Activated CD4-positive, alpha-beta T cell treated with anti-CD3 and anti-CD28 coated beads for 36 hours (primary cell): ENCODE measurements around the gene GCNT3. TPM values are rescaled to one million over a fixed set of nuclear protein-coding genes. Genes with fewer than 3 reads are reported as not detected.

Experiments
- ATAC-seq: fragments of 200-7000 bp; cut with Tn5 transposase; one replicate; pipeline ENCODE4 v1.10.0; 2021; ENCODE audit warnings: mild to moderate bottlenecking, moderate library complexity
- CTCF ChIA-PET: fragments of 350-600 bp; sonication (Branson Sonifier 250); formaldehyde crosslinking; loops from one replicate; lab custom pipeline; 2021; ENCODE audit warnings: antibody characterized with exemption; lab: Charles Lee
- POLR2A ChIA-PET: fragments of 350-600 bp; sonication (Branson Sonifier 250); formaldehyde crosslinking; loops from one replicate; lab custom pipeline; 2021; ENCODE audit warnings: antibody characterized with exemption, inconsistent platforms; lab: Charles Lee
- DNase-seq: peaks from one replicate; pipeline ENCODE4 v3.0.0-alpha.2; 2020
- H3K27ac Mint-ChIP-seq: one replicate; pipeline ENCODE4 v1.8.0; 2021; ENCODE audit warnings: mixed read lengths
- H3K27me3 Mint-ChIP-seq: one replicate; pipeline ENCODE4 v1.8.0; 2021; ENCODE audit warnings: mixed read lengths
- H3K36me3 Mint-ChIP-seq: one replicate; pipeline ENCODE4 v1.8.0; 2021; ENCODE audit warnings: low read depth, mixed read lengths
- H3K4me1 Mint-ChIP-seq: one replicate; pipeline ENCODE4 v1.8.0; 2021; ENCODE audit warnings: mixed read lengths
- H3K4me3 Mint-ChIP-seq: one replicate; pipeline ENCODE4 v1.8.0; 2021; ENCODE audit warnings: mild to moderate bottlenecking, moderate library complexity, mixed read lengths
- H3K9me3 Mint-ChIP-seq: one replicate; pipeline ENCODE4 v1.8.0; 2021; ENCODE audit warnings: low read depth, mixed read lengths
- intact Hi-C, 2 experiments: fragments of 100-400 bp; cut with DNase I in 1 of 2; cut with micrococcal nuclease in 1 of 2; formaldehyde crosslinking; loops; one replicate each; pipeline versions ENCODE4 v1.14.2 to v1.15.1; 2022 to 2024; cut with DNase I, micrococcal nuclease
- total RNA-seq, 2 experiments: library from RNA; stranded (reverse); gene quantifications; one replicate each; pipeline ENCODE4 v1.2.3, GENCODE V29; 2021

GCNT3 gene
- total RNA-seq, 2 experiments from 2014 or later, result not detected

DNA sequence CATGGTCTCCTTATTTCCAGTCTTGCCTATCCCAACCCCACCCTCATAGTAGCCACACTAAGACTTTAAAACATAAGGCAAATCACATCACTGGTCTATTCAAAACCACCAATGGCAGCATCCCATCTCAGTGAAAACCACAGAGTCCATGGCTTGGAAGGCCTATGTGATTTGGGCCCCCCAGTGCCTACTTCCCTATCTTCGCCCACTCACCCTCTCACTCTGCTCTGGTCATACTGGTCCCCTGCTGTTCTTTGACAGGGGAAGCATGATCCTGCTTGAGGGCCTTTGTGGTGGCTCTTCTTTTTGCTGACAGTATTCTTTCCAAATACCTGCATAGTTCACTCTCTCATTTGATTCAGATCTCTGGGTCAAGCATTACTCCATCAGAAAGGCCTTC is 42.5 kb downstream of the GCNT3 start:
- H3K4me3 Mint-ChIP-seq, result no peak overlapping the region
- CTCF ChIA-PET, result interaction anchor here (1.0 to 1.5 kb wide), 4 partner anchors 8 to 125 kb away, joined by 3 to 5 read pairs (median 4); no protein-coding TSS in a partner anchor
- intact Hi-C loops, result loop anchor here (10.0 kb wide), 2 partner anchors 719 to 1949 kb away; partner anchors contain the start of genes POLR2M (in 1 of the 2) and SLTM (in 1 of the 2)
- H3K4me1 Mint-ChIP-seq, result peaks cover 11% of the 10 kb centered on the region
- DNase-seq (no peak), ATAC-seq (no peak)
- POLR2A ChIA-PET, result interaction anchor here (0.7 kb wide), 2 partner anchors 384 to 554 kb away, joined by 3 to 4 read pairs; no protein-coding TSS in a partner anchor
- H3K36me3 Mint-ChIP-seq, result peaks cover 25% of the 10 kb centered on the region
- no peaks in the 10 kb centered on the region for H3K27me3 Mint-ChIP-seq
- H3K27ac Mint-ChIP-seq, result no peak overlapping the region
- H3K9me3 Mint-ChIP-seq, result no peaks in the 10 kb centered on the region

DNA sequence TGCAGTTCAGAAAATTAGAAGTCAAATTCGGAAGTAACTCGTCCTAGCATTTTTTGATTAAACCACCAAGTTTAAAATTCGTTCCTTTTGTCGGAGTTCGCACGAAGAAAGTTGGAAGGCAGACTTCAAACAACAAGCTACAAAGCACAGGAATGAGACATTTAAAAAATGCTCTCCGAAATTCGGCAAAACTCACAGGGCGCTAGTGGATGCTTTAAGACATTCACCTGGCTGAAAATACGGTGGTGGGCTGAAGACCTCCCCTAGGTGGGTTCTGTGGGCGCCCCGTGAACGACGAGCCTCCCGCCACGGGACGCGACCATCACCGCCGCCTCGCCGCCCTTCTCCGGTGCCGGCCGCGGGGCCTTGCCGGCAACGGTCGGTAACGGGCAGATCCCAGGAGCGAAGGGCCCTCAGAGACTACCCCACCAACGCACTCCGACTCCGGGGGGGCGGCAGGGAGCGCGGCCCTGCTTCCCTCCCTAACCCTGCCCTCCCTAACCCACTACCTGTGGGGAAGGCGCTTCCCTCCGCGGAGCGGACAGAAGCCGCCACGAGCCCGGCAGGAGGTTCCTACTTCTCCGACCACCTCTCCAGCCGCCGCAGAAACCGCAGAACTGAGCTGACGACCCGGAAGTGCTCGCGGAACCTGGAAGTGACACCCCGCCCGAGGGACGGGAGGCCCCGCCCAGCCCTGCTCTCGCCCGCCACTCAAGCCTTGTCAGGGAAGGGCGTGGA is 45.5 kb downstream of the GCNT3 start, which contains the start of gene GTF2A2:
GTF2A2 (minus strand) TSS at position 619 of the 738 bp plus-strand sequence. CDS start 5,238 bp downstream, outside the sequence.
- H3K27ac Mint-ChIP-seq, result peak within 1 kb of the TSS; percentile 89
- ATAC-seq (peak; percentile 100), DNase-seq (peak; percentile 97)
- no peak within 1 kb of the TSS for H3K4me3 Mint-ChIP-seq
- intact Hi-C loops, result loop anchor here (1.0 to 10.0 kb wide), 7 partner anchors 32 to 1952 kb away; partner anchors contain the start of genes BNIP2 (in 2 of the 2), SLTM (in 2 of the 2), ADAM10 (in 1 of the 2) and CCNB2 (in 1 of the 2)
- POLR2A ChIA-PET, result interaction anchor here (1.4 kb wide), 1 partner anchor 31 kb away, joined by 6 read pairs; no protein-coding TSS in a partner anchor
- CTCF ChIA-PET, result interaction anchor here (0.6 to 2.1 kb wide), 6 partner anchors 15 to 625 kb away, joined by 3 to 9 read pairs (median 4); no protein-coding TSS in a partner anchor
- H3K36me3 Mint-ChIP-seq, result peaks cover 14% of the 10 kb centered on the region
- no peaks in the 10 kb centered on the region for H3K9me3 Mint-ChIP-seq
- H3K4me1 Mint-ChIP-seq, result peaks cover 10% of the 10 kb centered on the region
- H3K27me3 Mint-ChIP-seq, result no peaks in the 10 kb centered on the region

DNA sequence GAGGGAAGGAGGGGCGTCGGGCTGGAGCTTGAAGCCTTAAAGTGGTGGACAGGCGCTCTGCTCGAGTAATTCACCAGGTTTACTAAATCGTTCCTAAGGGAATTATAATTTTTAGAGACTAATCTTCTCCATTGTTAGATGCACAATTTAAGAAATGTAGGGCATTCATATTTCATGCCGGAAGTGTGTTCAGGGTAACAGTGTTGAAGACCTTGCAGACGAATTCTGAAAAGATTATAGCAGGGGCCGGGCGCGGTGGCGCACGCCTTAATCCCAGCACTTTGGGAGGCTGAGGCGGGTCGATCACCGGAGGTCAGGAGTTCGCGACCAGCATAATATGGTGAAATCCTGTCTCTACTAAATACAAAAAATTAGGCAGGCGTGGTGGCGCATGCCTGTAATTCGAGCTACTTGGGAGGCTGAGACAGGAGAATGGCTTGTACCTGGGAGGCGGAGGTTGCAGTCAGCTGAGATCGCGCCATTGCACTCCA is 46.1 kb downstream of the GCNT3 start:
- Mint-ChIP-seq H3K4me3 (no peak overlapping the region), H3K9me3 (no peaks in the 10 kb centered on the region), H3K27me3 (no peaks in the 10 kb centered on the region), H3K4me1 (peaks cover 9% of the 10 kb centered on the region), H3K36me3 (peaks cover 14% of the 10 kb centered on the region), H3K27ac (peak overlapping the region; percentile 89)
- intact Hi-C loops, result loop anchor here (1.0 to 10.0 kb wide), 7 partner anchors 32 to 1953 kb away; partner anchors contain the start of genes BNIP2 (in 2 of the 2), SLTM (in 2 of the 2), ADAM10 (in 1 of the 2) and CCNB2 (in 1 of the 2)
- ChIA-PET POLR2A (interaction anchor here (1.4 kb wide), 1 partner anchor 31 kb away, joined by 6 read pairs; no protein-coding TSS in a partner anchor), CTCF (interaction anchor here (1.0 to 2.1 kb wide), 5 partner anchors 15 to 34 kb away, joined by 3 to 9 read pairs (median 4); no protein-coding TSS in a partner anchor)
- ATAC-seq, result peak; percentile 33
- DNase-seq, result no peak

DNA sequence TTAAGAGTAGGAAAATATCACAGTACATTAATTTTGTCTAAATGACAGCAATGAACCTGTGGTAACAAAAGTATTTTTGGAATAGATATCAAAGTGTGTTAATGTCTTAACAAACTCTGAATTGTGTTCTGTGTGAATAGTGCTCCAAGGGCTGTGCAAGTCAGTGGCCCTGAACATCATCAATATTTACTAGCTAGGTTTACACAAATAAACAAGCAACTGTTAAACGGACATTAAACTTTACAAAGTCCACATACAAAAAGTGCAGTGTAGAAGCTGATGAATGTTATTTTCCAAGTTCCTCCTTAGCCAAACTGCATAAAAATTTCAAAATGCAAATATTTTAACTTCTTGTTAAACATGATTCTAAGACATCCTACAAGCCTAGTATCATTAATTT is 47.8 kb downstream of the GCNT3 start:
- CTCF ChIA-PET, result no interaction called here
- DNase-seq, result no peak

GRCh38 chr15:59662260-59662659 is 50.7 kb downstream of the GCNT3 start:
- Mint-ChIP-seq H3K4me3 (no peak overlapping the region), H3K4me1 (peaks cover 5% of the 10 kb centered on the region), H3K9me3 (no peaks in the 10 kb centered on the region), H3K27ac (no peak overlapping the region), H3K36me3 (peaks cover 21% of the 10 kb centered on the region), H3K27me3 (no peaks in the 10 kb centered on the region)
- ChIA-PET CTCF (interaction anchor here (0.5 to 0.8 kb wide), 2 partner anchors 9 to 343 kb away, joined by 3 read pairs; no protein-coding TSS in a partner anchor), POLR2A (interaction anchor here (0.6 kb wide), 1 partner anchor 26 kb away, joined by 3 read pairs; no protein-coding TSS in a partner anchor)
- ATAC-seq (no peak), DNase-seq (no peak)
- intact Hi-C loops, result loop anchor here in 1 of 2 experiments (1.0 kb wide), 1 partner anchor 20 kb away; no protein-coding TSS in a partner anchor

More for the DNA sequence above, 47.8 kb downstream of the GCNT3 start:
- H3K27me3 Mint-ChIP-seq, result no peaks in the 10 kb centered on the region
- no peak for ATAC-seq
- H3K36me3 Mint-ChIP-seq, result peaks cover 18% of the 10 kb centered on the region
- H3K4me3 Mint-ChIP-seq, result no peak overlapping the region
- no peaks in the 10 kb centered on the region for H3K9me3 Mint-ChIP-seq
- no peak overlapping the region for H3K27ac Mint-ChIP-seq
- POLR2A ChIA-PET, result interaction anchor here (0.7 kb wide), 1 partner anchor 64 kb away, joined by 6 read pairs; no protein-coding TSS in a partner anchor
- H3K4me1 Mint-ChIP-seq, result peaks cover 5% of the 10 kb centered on the region
- intact Hi-C loops, result loop anchor here (5.0 to 10.0 kb wide), 4 partner anchors 552 to 1955 kb away; partner anchors contain the start of genes ADAM10 (in 1 of the 2), CCNB2 (in 1 of the 2), POLR2M (in 1 of the 2) and SLTM (in 1 of the 2)

- H3K27ac Mint-ChIP-seq, result no peak overlapping the region
- no peak overlapping the region for H3K4me3 Mint-ChIP-seq
- no peak for DNase-seq
- ChIA-PET POLR2A (no interaction called here), CTCF (interaction anchor here (1.6 kb wide), 1 partner anchor 136 kb away, joined by 3 read pairs; no protein-coding TSS in a partner anchor)
- no peaks in the 10 kb centered on the region for H3K4me1 Mint-ChIP-seq
- ATAC-seq, result no peak
- H3K9me3 Mint-ChIP-seq, result no peaks in the 10 kb centered on the region
- peaks cover 28% of the 10 kb centered on the region for H3K36me3 Mint-ChIP-seq
- intact Hi-C loops, result no loop called here
- no peaks in the 10 kb centered on the region for H3K27me3 Mint-ChIP-seq
Measured at GRCh38 chr15:59668556-59668955, 57.0 kb downstream of the GCNT3 start.

Other genes with a start within 250 kb of the GCNT3 start
- gene MYO1E, start 238.9 kb upstream of the GCNT3 start, total RNA-seq, result 10 to 100 TPM in 1 of 2 experiments, 1 to 10 TPM in 1; 8.0 to 12.6 TPM
- gene FAM81A, start 173.6 kb upstream of the GCNT3 start, total RNA-seq, result under 1 TPM; 0.26 to 0.57 TPM
- 100 to 1,000 TPM; 167 to 198 TPM for gene GTF2A2, start 45.7 kb downstream of the GCNT3 start, total RNA-seq
- 10 to 100 TPM; 51.9 to 61.5 TPM for gene BNIP2, start 77.5 kb downstream of the GCNT3 start, total RNA-seq